GM12878 (cell line): ENCODE results near the gene SRSF8. TPM values are rescaled to one million over a fixed set of nuclear protein-coding genes. Genes with fewer than 3 reads are reported as not detected.

Experiments used
- ATAC-seq: fragments of 200-7000 bp; cut with Tn5 transposase; 3 replicates; pipeline ENCODE4 v1.9.1; 2020; ENCODE audit warnings: mild to moderate bottlenecking, moderate library complexity
- BruUV-seq: library from RNA; stranded (reverse); fragments of 400-500 nt; replicated peaks from 2 replicates; lab custom pipeline; 2021; lab: Mats Ljungman, UMichigan
- CTCF ChIA-PET: fragments of 300-600 bp; sonication (Branson Sonifier 250); formaldehyde crosslinking; extraction: SDS; loops from one replicate; lab custom pipeline; 2021; ENCODE audit warnings: inconsistent platforms; lab: Yijun Ruan, JAX
- POLR2A ChIA-PET: fragments of 350-600 bp; formaldehyde crosslinking; extraction: SDS; loops from one replicate; lab custom pipeline; 2021; ENCODE audit warnings: inconsistent platforms; lab: Charles Lee
- RAD21 ChIA-PET: fragments of 300-600 bp; sonication (Branson Sonifier 250); formaldehyde crosslinking; loops from one replicate; lab custom pipeline; 2023; ENCODE audit warnings: antibody characterized with exemption; ENCODE audit not compliant: unreplicated experiment; lab: Charles Lee
- SMC1A ChIA-PET: fragments of 300-600 bp; sonication (Branson Sonifier 250); formaldehyde crosslinking; loops from one replicate; lab custom pipeline; 2023; ENCODE audit not compliant: unreplicated experiment, uncharacterized antibody; lab: Charles Lee
- DNase-seq: peaks from one replicate; pipeline ENCODE4 v3.0.0-alpha.2; 2011; ENCODE audit warnings: low read depth, low spot score
- FAIRE-seq: peaks from 3 replicates; lab custom pipeline; 2011; peaks lifted over from hg19 to GRCh38; lab: Jason Lieb, UNC
- H2AFZ ChIP-seq: 2 replicates; pipeline ENCODE4 v1.6.0; 2011; ENCODE audit warnings: low read depth, low read length, control low read depth; ENCODE audit not compliant: control insufficient read depth
- H3K27ac ChIP-seq: 2 replicates; pipeline ENCODE4 v1.5.1; 2011; ENCODE audit warnings: control low read depth; ENCODE audit not compliant: control insufficient read depth, insufficient read depth
- H3K27me3 ChIP-seq, 2 experiments: replicated peaks in 1 of 2; 2 replicates each; pipeline versions ENCODE4 v1.6.0 to v1.6.1; 2011; ENCODE audit warnings: low read length in 1 of 2; ENCODE audit not compliant: control insufficient read depth in 2 of 2, insufficient read depth in 2 of 2
- H3K36me3 ChIP-seq, 2 experiments: 2 replicates each; pipeline ENCODE4 v1.5.1; 2011; ENCODE audit warnings: low read length in 1 of 2; ENCODE audit not compliant: control insufficient read depth in 2 of 2, insufficient read depth in 2 of 2
- H3K4me1 ChIP-seq: 2 replicates; pipeline ENCODE4 v1.6.1; 2011; ENCODE audit warnings: mild to moderate bottlenecking, low read length, moderate library complexity, mixed read lengths; ENCODE audit not compliant: control insufficient read depth, insufficient read depth
- H3K4me2 ChIP-seq: 2 replicates; pipeline ENCODE4 v1.6.0; 2011; ENCODE audit warnings: control low read depth; ENCODE audit not compliant: control insufficient read depth, insufficient read depth
- H3K4me3 ChIP-seq: fragments of 200-600 bp; sonication (generic); 2 replicates; pipeline ENCODE4 v1.5.1; 2016
- H3K79me2 ChIP-seq: 2 replicates; pipeline ENCODE4 v1.6.0; 2011; ENCODE audit warnings: low read length; ENCODE audit not compliant: control insufficient read depth, insufficient read depth
- H3K9ac ChIP-seq: 2 replicates; pipeline ENCODE4 v1.8.0; 2011; ENCODE audit warnings: low read length, control low read depth, mixed read lengths; ENCODE audit not compliant: control insufficient read depth, insufficient read depth
- H3K9me3 ChIP-seq: replicated peaks from 3 replicates; pipeline ENCODE4 v1.5.1; 2011; ENCODE audit warnings: mild to moderate bottlenecking, low read length; ENCODE audit not compliant: control insufficient read depth, insufficient read depth
- H4K20me1 ChIP-seq: 2 replicates; pipeline ENCODE4 v1.6.0; 2011; ENCODE audit not compliant: control insufficient read depth, insufficient read depth
- BCLAF1 ChIP-seq: fragments of 450-650 bp; IDR thresholded peaks from 2 replicates; pipeline ENCODE4 v1.6.1; 2017; ENCODE audit warnings: antibody characterized with exemption, mild to moderate bottlenecking, moderate library complexity
- EP300 ChIP-seq, 2 experiments: fragments of 150-350 bp in 1 of 2; IDR thresholded peaks; 2 replicates each; pipeline ENCODE4 v1.6.1; 2011 to 2012; ENCODE audit warnings: low read depth in 2 of 2, low read length in 2 of 2, borderline replicate concordance in 1 of 2, improper control_type of control experiment in 1 of 2, inconsistent platforms in 1 of 2; ENCODE audit not compliant: control insufficient read depth in 1 of 2
- FOXM1 ChIP-seq: IDR thresholded peaks from 2 replicates; pipeline ENCODE4 v1.6.1; 2012; ENCODE audit warnings: low read depth, mild to moderate bottlenecking, inconsistent platforms, low read length, moderate library complexity
- NRF1 ChIP-seq: conservative IDR thresholded peaks from 2 replicates; pipeline ENCODE4 v1.6.1; 2011; ENCODE audit warnings: mild to moderate bottlenecking, low read depth, low read length, improper control_type of control experiment
- RELA ChIP-seq: fragments of 450-650 bp; IDR thresholded peaks from 2 replicates; pipeline ENCODE4 v1.8.0; 2014; ENCODE audit warnings: borderline replicate concordance; ENCODE audit not compliant: partially characterized antibody
- SMARCA5 ChIP-seq: fragments of 450-650 bp; IDR thresholded peaks from 2 replicates; pipeline ENCODE4 v1.6.1; 2017; ENCODE audit warnings: mild to moderate bottlenecking
- STAT3 ChIP-seq: IDR thresholded peaks from 2 replicates; pipeline ENCODE4 v1.6.1; 2011; ENCODE audit warnings: low read depth, low read length, improper control_type of control experiment
- TCF12 ChIP-seq: IDR thresholded peaks from 2 replicates; pipeline ENCODE4 v1.6.1; 2011; ENCODE audit warnings: low read depth, mild to moderate bottlenecking, low read length
- WGBS: methylation state at CpG from one replicate; pipeline ENCODE4 v1.1.6; 2016; ENCODE audit warnings: low lambda C conversion rate; ENCODE audit not compliant: insufficient replicate concordance, insufficient coverage; ENCODE audit errors: missing lambda C conversion rate; 5-methylcytosine and 5-hydroxymethylcytosine counted together
- in situ Hi-C: fragments of 300-500 bp; cut with MboI; formaldehyde crosslinking; loops from 9 replicates; pipeline ENCODE4 v1.14.3; 2018; ENCODE audit warnings: mixed read lengths
- intact Hi-C: fragments of 100-400 bp; cut with micrococcal nuclease; formaldehyde crosslinking; loops from one replicate; pipeline ENCODE4 v1.14.2; 2022; ENCODE audit not compliant: unreplicated experiment
- polyA plus RNA-seq, 11 experiments: library from polyadenylated mRNA; depleted of rRNA in 4 of 11; unstranded in 6 of 11; stranded (reverse) in 5 of 11; fragments of >200 nt; fragmentation: Nextera tagmentation in 4 of 11; fragmentation: Illumina TruSeq in 1 of 11; extraction: Ambion mirVana in 4 of 11; extraction: Trizol in 1 of 11; gene quantifications; 1 replicate in 1 of 11; 2 replicates in 10 of 11; pipeline versions ENCODE4 v1.2.1 to v1.2.3, GENCODE V29; 2011 to 2016; ENCODE audit warnings: inconsistent platforms in 2 of 11, missing spikeins in 2 of 11, low read depth in 1 of 11
- total RNA-seq, 4 experiments: library from RNA; depleted of rRNA in 3 of 4; stranded (reverse); fragments of >200 nt in 3 of 4; fragmentation: Illumina TruSeq in 1 of 4; extraction: Trizol in 1 of 4; gene quantifications; 2 replicates each; pipeline versions ENCODE4 v1.2.1 to v1.2.3, GENCODE V29; 2013 to 2021
- TF ChIP-seq, protein P1 (sequence below): fragments of 450-650 bp; IDR thresholded peaks from 2 replicates; pipeline ENCODE4 v1.6.1; 2016; ENCODE audit warnings: mild to moderate bottlenecking
- TF ChIP-seq, protein P2 (sequence below): fragments of 450-650 bp; IDR thresholded peaks from 2 replicates; pipeline ENCODE4 v1.6.1; 2016; ENCODE audit warnings: mild to moderate bottlenecking

The SRSF8 gene
- total and polyA plus RNA-seq, 10 of the 15 experiments (the other 5 are each of a cell fraction or from before 2014, with no cell fraction given), result 14.2 to 43.1 (median 27.1) TPM

GRCh38 chr11:95111923-95112540 lies 45.3 kb downstream of the SRSF8 start:
- H3K9me3 ChIP-seq, result no peaks in the 10 kb centered on the region
- H3K27me3 ChIP-seq, result no peaks in the 10 kb centered on the region
- H4K20me1 ChIP-seq, result no peaks in the 10 kb centered on the region
- H3K4me3 ChIP-seq, result no peak overlapping the region
- no peaks in the 10 kb centered on the region for H3K4me1 ChIP-seq
- ATAC-seq (no peak), FAIRE-seq (no peak), DNase-seq (no peak)
- ChIA-PET RAD21 (no interaction called here), CTCF (interaction anchor here (0.5 to 1.5 kb wide), 2 partner anchors 25 to 659 kb away, joined by 3 to 4 read pairs; no protein-coding TSS in a partner anchor), SMC1A (interaction anchor here (0.6 to 1.4 kb wide), 5 partner anchors 9 to 49 kb away, joined by 3 read pairs; partner anchors contain the start of gene ENDOD1)
- H3K9ac ChIP-seq, result no peak overlapping the region
- no TSS peak for BruUV-seq
- no peak overlapping the region for H2AFZ ChIP-seq
- peaks cover 0 to 4% of the 10 kb centered on the region in 2 experiments; a peak in 2 of 4 replicates for H3K36me3 ChIP-seq
- no peaks in the 10 kb centered on the region for H3K79me2 ChIP-seq
- 91% methylated on average over 3 of the region's 3 CpGs for WGBS
- no peak for TF ChIP-seq STAT3
- no peak for TF ChIP-seq EP300 (IDR thresholded peaks at IDR 0.05; ENCODE audit: borderline replicate concordance in 1 of 2, control insufficient read depth in 1 of 2, low read depth in 2 of 2, low read length in 2 of 2)
- TF ChIP-seq, all 136 proteins: peak for 0
- intact Hi-C loops (no loop called here), in situ Hi-C loops (no loop called here)
- no peak overlapping the region for H3K4me2 ChIP-seq
- no peak overlapping the region for H3K27ac ChIP-seq
- POLR2A ChIA-PET, result no interaction called here

GRCh38 chr11:95115597-95115996 lies 48.9 kb downstream of the SRSF8 start:
- ChIA-PET RAD21 (no interaction called here), POLR2A (interaction anchor here (0.6 kb wide), 1 partner anchor 51 kb away, joined by 3 read pairs; no protein-coding TSS in a partner anchor), SMC1A (interaction anchor here (1.3 kb wide), 1 partner anchor 18 kb away, joined by 4 read pairs; no protein-coding TSS in a partner anchor), CTCF (interaction anchor here (0.7 kb wide), 1 partner anchor 12 kb away, joined by 4 read pairs; no protein-coding TSS in a partner anchor)
- no peak for ATAC-seq
- Histone ChIP-seq H2AFZ (no peak overlapping the region), H3K4me3 (no peak overlapping the region), H3K4me2 (no peak overlapping the region), H3K79me2 (no peaks in the 10 kb centered on the region), H3K27me3 (no peaks in the 10 kb centered on the region), H4K20me1 (no peaks in the 10 kb centered on the region), H3K27ac (no peak overlapping the region), H3K9ac (no peak overlapping the region), H3K9me3 (no peaks in the 10 kb centered on the region), H3K36me3 (no peaks in the 10 kb centered on the region), H3K4me1 (no peaks in the 10 kb centered on the region)
- intact Hi-C loops, result no loop called here
- BruUV-seq, result no TSS peak
- in situ Hi-C loops, result no loop called here
- no peak for DNase-seq
- 89% methylated on average over 1 of the region's 1 CpG for WGBS
- FAIRE-seq, result no peak
- TF ChIP-seq BCLAF1 (no peak), TCF12 (no peak), RELA (no peak), FOXM1 (no peak), NRF1 (no peak), SMARCA5 (no peak)
- TF ChIP-seq, protein P1, sequence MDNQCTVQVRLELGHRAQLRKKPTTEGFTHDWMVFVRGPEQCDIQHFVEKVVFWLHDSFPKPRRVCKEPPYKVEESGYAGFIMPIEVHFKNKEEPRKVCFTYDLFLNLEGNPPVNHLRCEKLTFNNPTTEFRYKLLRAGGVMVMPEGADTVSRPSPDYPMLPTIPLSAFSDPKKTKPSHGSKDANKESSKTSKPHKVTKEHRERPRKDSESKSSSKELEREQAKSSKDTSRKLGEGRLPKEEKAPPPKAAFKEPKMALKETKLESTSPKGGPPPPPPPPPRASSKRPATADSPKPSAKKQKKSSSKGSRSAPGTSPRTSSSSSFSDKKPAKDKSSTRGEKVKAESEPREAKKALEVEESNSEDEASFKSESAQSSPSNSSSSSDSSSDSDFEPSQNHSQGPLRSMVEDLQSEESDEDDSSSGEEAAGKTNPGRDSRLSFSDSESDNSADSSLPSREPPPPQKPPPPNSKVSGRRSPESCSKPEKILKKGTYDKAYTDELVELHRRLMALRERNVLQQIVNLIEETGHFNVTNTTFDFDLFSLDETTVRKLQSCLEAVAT, result no peak
- TF ChIP-seq, protein P2, sequence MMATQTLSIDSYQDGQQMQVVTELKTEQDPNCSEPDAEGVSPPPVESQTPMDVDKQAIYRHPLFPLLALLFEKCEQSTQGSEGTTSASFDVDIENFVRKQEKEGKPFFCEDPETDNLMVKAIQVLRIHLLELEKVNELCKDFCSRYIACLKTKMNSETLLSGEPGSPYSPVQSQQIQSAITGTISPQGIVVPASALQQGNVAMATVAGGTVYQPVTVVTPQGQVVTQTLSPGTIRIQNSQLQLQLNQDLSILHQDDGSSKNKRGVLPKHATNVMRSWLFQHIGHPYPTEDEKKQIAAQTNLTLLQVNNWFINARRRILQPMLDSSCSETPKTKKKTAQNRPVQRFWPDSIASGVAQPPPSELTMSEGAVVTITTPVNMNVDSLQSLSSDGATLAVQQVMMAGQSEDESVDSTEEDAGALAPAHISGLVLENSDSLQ, result no peak
